Sigmoid colon (tissue), 4 donors: ENCODE results near the gene DNM2.

Experiments
- POLR2AphosphoS5 ChIP-seq, 4 donors: sonication (generic); formaldehyde crosslinking; IDR thresholded peaks; one replicate each; pipeline ENCODE4 v1.6.1; 2017; ENCODE audit warnings: antibody characterized with exemption in 4 of 4
- TF ChIP-seq, protein P1 (sequence below), 4 experiments: fragments of 450-650 bp in 3 of 4; fragments of 200-600 bp in 1 of 4; IDR thresholded peaks; one replicate each; pipeline ENCODE4 v1.5.1; 2016 to 2019; ENCODE audit warnings: antibody characterized with exemption in 4 of 4, mild to moderate bottlenecking in 3 of 4, moderate library complexity in 2 of 4

DNA sequence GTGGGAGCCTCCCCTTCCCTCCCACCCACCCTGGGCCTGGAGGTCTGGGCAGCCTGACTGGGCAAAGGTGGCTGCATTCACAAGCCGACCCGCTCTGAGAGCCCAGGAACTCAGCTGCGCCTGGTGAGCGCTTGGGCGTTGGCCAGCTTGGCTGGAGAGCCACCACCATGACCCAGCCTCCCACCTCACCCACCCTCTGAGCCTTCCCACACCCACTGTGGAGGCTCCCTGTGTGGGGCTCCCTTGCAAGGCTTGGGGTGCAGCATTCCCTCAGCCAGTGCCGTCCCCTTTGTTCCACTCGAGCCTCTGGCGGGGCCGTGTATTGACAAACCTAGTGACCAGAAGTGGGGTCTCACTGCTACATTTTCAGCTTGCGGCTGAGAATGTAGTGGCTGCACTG is 31.7 kb upstream of the DNM2 start:
- TF ChIP-seq POLR2AphosphoS5 (IDR thresholded peaks at IDR 0.05), result no peak
- TF ChIP-seq, protein P1, sequence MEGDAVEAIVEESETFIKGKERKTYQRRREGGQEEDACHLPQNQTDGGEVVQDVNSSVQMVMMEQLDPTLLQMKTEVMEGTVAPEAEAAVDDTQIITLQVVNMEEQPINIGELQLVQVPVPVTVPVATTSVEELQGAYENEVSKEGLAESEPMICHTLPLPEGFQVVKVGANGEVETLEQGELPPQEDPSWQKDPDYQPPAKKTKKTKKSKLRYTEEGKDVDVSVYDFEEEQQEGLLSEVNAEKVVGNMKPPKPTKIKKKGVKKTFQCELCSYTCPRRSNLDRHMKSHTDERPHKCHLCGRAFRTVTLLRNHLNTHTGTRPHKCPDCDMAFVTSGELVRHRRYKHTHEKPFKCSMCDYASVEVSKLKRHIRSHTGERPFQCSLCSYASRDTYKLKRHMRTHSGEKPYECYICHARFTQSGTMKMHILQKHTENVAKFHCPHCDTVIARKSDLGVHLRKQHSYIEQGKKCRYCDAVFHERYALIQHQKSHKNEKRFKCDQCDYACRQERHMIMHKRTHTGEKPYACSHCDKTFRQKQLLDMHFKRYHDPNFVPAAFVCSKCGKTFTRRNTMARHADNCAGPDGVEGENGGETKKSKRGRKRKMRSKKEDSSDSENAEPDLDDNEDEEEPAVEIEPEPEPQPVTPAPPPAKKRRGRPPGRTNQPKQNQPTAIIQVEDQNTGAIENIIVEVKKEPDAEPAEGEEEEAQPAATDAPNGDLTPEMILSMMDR (IDR thresholded peaks at IDR 0.05), result no peak
